OCI-LY3 (cell line): Measurements from ENCODE around the gene MFAP5.

Experiments used
- CTCF ChIP-seq: fragments of 200-600, 300-600 bp; sonication (generic); IDR thresholded peaks from 2 replicates; pipeline ENCODE4 v1.5.1; 2014; ENCODE audit warnings: antibody characterized with exemption, low read length, low read depth
- EZH2phosphoT487 ChIP-seq: fragments of 200-600 bp; shearing (Covaris generic); IDR thresholded peaks from 2 replicates; pipeline ENCODE4 v1.6.1; 2018; ENCODE audit warnings: antibody characterized with exemption, mixed run types, low read depth

- TF ChIP-seq CTCF (peak; percentile 22; the same call in 1 of the 2 replicates), EZH2phosphoT487 (no peak)
Observed at GRCh38 chr12:8697120-8697475, 34.5 kb upstream of the MFAP5 start.
